DOHH2 (cell line): ENCODE data around the gene EGF.

ENCODE experiments used
- EZH2phosphoT487 ChIP-seq: fragments of 200-600 bp; sonication (generic); IDR thresholded peaks from 2 replicates; pipeline ENCODE4 v1.6.1; 2017; ENCODE audit warnings: borderline replicate concordance, mild to moderate bottlenecking, antibody characterized with exemption, low read length, moderate library complexity, mixed read lengths
- TF ChIP-seq, protein P1 (sequence below): fragments of 200-600 bp; sonication (generic); IDR thresholded peaks from one replicate; pipeline ENCODE4 v1.5.1; 2014; ENCODE audit warnings: antibody characterized with exemption, mild to moderate bottlenecking, low read depth, low read length; ENCODE audit not compliant: poor library complexity, severe bottlenecking

DNA sequence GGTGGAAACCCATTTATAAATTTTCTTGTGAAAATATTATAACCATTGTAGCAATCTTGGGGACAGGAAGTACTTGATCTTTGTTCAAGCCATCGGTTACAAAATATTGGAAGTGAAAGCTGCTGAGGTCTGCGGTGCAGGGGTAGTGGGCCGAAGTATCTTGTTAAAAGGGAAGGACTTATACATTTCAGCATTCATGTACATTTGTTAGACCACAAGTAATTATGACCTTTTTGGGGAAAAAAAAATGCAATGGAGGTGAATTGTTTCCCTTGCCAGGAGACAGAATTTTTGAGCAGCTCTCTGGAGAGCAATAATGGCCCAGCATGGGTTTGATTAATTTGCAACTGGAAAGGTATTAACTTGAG lies 121.3 kb downstream of the EGF start:
- TF ChIP-seq, protein P1, sequence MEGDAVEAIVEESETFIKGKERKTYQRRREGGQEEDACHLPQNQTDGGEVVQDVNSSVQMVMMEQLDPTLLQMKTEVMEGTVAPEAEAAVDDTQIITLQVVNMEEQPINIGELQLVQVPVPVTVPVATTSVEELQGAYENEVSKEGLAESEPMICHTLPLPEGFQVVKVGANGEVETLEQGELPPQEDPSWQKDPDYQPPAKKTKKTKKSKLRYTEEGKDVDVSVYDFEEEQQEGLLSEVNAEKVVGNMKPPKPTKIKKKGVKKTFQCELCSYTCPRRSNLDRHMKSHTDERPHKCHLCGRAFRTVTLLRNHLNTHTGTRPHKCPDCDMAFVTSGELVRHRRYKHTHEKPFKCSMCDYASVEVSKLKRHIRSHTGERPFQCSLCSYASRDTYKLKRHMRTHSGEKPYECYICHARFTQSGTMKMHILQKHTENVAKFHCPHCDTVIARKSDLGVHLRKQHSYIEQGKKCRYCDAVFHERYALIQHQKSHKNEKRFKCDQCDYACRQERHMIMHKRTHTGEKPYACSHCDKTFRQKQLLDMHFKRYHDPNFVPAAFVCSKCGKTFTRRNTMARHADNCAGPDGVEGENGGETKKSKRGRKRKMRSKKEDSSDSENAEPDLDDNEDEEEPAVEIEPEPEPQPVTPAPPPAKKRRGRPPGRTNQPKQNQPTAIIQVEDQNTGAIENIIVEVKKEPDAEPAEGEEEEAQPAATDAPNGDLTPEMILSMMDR, result no peak
- TF ChIP-seq EZH2phosphoT487, result no peak
